ENCODE measurements around the gene ADI1.
"Not testable (repeated sequence)": the region's sequence is repeated elsewhere in the genome, so short reads cannot be mapped to it uniquely, and the experiment has no call there.

Gene ADI1

GRCh38 chr2:3529316-3530025 lies 10.1 kb upstream of the ADI1 start:
- no peak for DNase-seq (ENCODE audit: low read depth)

GRCh38 chr2:3527886-3528785 lies 8.8 kb upstream of the ADI1 start:
- no peak for DNase-seq (ENCODE audit: low read depth)

- DNase-seq (ENCODE audit: low read depth), result no peak
Observed at GRCh38 chr2:3526871-3527270, 7.5 kb upstream of the ADI1 start.

- no peak for DNase-seq (ENCODE audit: low read depth)
Observed at GRCh38 chr2:3523551-3524041, 4.3 kb upstream of the ADI1 start.

GRCh38 chr2:3522961-3523421 lies 3.7 kb upstream of the ADI1 start:
- DNase-seq (ENCODE audit: low read depth), result peak; percentile 46

- no peak for DNase-seq (ENCODE audit: low read depth)
Observed at GRCh38 chr2:3520591-3520990, 1.3 kb upstream of the ADI1 start.

- DNase-seq (ENCODE audit: low read depth), result peak; percentile 95
Observed at GRCh38 chr2:3518496-3519254, 656 bp downstream of the ADI1 start.

- DNase-seq (ENCODE audit: low read depth), result no peak
Observed at GRCh38 chr2:3517948-3518495, 1.3 kb downstream of the ADI1 start.

- no peak for DNase-seq (ENCODE audit: low read depth)
Observed at GRCh38 chr2:3516831-3517230, 2.5 kb downstream of the ADI1 start.

- DNase-seq (ENCODE audit: low read depth), result not testable (repeated sequence)
Observed at GRCh38 chr2:3515438-3515837, 3.9 kb downstream of the ADI1 start.

GRCh38 chr2:3513026-3513810 lies 6.1 kb downstream of the ADI1 start:
- DNase-seq (ENCODE audit: low read depth), result no peak

- no peak for DNase-seq (ENCODE audit: low read depth)
Observed at GRCh38 chr2:3512086-3512485, 7.2 kb downstream of the ADI1 start.

GRCh38 chr2:3505771-3506170 lies 13.6 kb downstream of the ADI1 start:
- no peak for DNase-seq (ENCODE audit: low read depth)

GRCh38 chr2:3504741-3505140 lies 14.6 kb downstream of the ADI1 start:
- no peak for DNase-seq (ENCODE audit: low read depth)

- no peak for DNase-seq (ENCODE audit: low read depth)
Observed at GRCh38 chr2:3503483-3503882, 15.8 kb downstream of the ADI1 start.

- DNase-seq (ENCODE audit: low read depth), result no peak
Observed at GRCh38 chr2:3503046-3503445, 16.3 kb downstream of the ADI1 start.

- DNase-seq (ENCODE audit: low read depth), result no peak
Observed at GRCh38 chr2:3500326-3500899, 18.9 kb downstream of the ADI1 start.

GRCh38 chr2:3498783-3499394 lies 20.4 kb downstream of the ADI1 start:
- DNase-seq (ENCODE audit: low read depth), result no peak

GRCh38 chr2:3496708-3497080 lies 22.6 kb downstream of the ADI1 start:
- DNase-seq (ENCODE audit: low read depth), result not testable (repeated sequence)

GRCh38 chr2:3494984-3495666 lies 24.2 kb downstream of the ADI1 start:
- DNase-seq (ENCODE audit: low read depth), result no peak
